ENCODE measurements around the gene NEBL.

Gene NEBL

GRCh38 chr10:20811131-20811530 is 86.0 kb downstream of the NEBL start:
- no peak overlapping the region for H3K4me3 ChIP-seq (replicated peaks in 1 of 2; ENCODE audit: low read depth in 2 of 2, low read length in 2 of 2)
- TF ChIP-seq CTCF (IDR thresholded peaks at IDR 0.05; ENCODE audit: low read depth, low read length): no peak
- DNase-seq (ENCODE audit: low read depth in 2 of 2): no peak

- no peak overlapping the region for H3K4me3 ChIP-seq (replicated peaks in 1 of 2; ENCODE audit: low read depth in 2 of 2, low read length in 2 of 2)
- TF ChIP-seq CTCF (IDR thresholded peaks at IDR 0.05; ENCODE audit: low read depth, low read length): no peak
- peak; percentile 5 to 13 for DNase-seq (ENCODE audit: low read depth in 2 of 2)
Measured at GRCh38 chr10:20809631-20810030, 87.5 kb downstream of the NEBL start.

- no peak for DNase-seq (ENCODE audit: low read depth in 2 of 2)
- TF ChIP-seq CTCF (IDR thresholded peaks at IDR 0.05; ENCODE audit: low read depth, low read length): no peak
- no peak overlapping the region for H3K4me3 ChIP-seq (replicated peaks in 1 of 2; ENCODE audit: low read depth in 2 of 2, low read length in 2 of 2)
Measured at GRCh38 chr10:20806487-20806886, 90.6 kb downstream of the NEBL start.

- DNase-seq (ENCODE audit: low read depth in 2 of 2): no peak
- TF ChIP-seq CTCF (IDR thresholded peaks at IDR 0.05; ENCODE audit: low read depth, low read length): no peak
- no peak overlapping the region for H3K4me3 ChIP-seq (replicated peaks in 1 of 2; ENCODE audit: low read depth in 2 of 2, low read length in 2 of 2)
Measured at GRCh38 chr10:20797290-20797689, 99.8 kb downstream of the NEBL start.

- TF ChIP-seq CTCF (IDR thresholded peaks at IDR 0.05; ENCODE audit: low read depth, low read length): no peak
- no peak for DNase-seq (ENCODE audit: low read depth in 2 of 2)
Measured at GRCh38 chr10:20795391-20795790, 101.7 kb downstream of the NEBL start.

GRCh38 chr10:20785174-20785573 is 111.9 kb downstream of the NEBL start:
- DNase-seq (ENCODE audit: low read depth in 2 of 2): no peak
- no peak for TF ChIP-seq CTCF (IDR thresholded peaks at IDR 0.05; ENCODE audit: low read depth, low read length)
- H3K4me3 ChIP-seq (replicated peaks in 1 of 2; ENCODE audit: low read depth in 2 of 2, low read length in 2 of 2): no peak overlapping the region

More at GRCh38 chr10:20795391-20795790, 101.7 kb downstream of the NEBL start:
- no peak overlapping the region for H3K4me3 ChIP-seq (replicated peaks in 1 of 2; ENCODE audit: low read depth in 2 of 2, low read length in 2 of 2)

GRCh38 chr10:20778008-20778757 is 118.9 kb downstream of the NEBL start:
- TF ChIP-seq CTCF (IDR thresholded peaks at IDR 0.05; ENCODE audit: low read depth, low read length): no peak
- H3K4me3 ChIP-seq (replicated peaks in 1 of 2; ENCODE audit: low read depth in 2 of 2, low read length in 2 of 2): no peak overlapping the region
- no peak for DNase-seq (ENCODE audit: low read depth in 2 of 2)
